HEK293T (cell line): ENCODE data around the gene SEMA7A.

Experiments
- CTCF ChIA-PET: fragments of 350-600 bp; formaldehyde crosslinking; extraction: SDS; loops from one replicate; lab custom pipeline; 2021; ENCODE audit warnings: antibody characterized with exemption, inconsistent platforms; lab: Yijun Ruan, JAX
- POLR2A ChIA-PET: fragments of 350-600 bp; formaldehyde crosslinking; extraction: SDS; loops from one replicate; lab custom pipeline; 2020; ENCODE audit warnings: antibody characterized with exemption, inconsistent platforms; lab: Yijun Ruan, JAX
- DNase-seq: peaks from one replicate; pipeline ENCODE4 v3.0.0; 2012; ENCODE audit warnings: mixed read lengths; ENCODE audit errors: extremely low spot score
- ARNT ChIP-seq: fragments of 450-650 bp; IDR thresholded peaks from 2 replicates; pipeline ENCODE4 v1.6.1; 2017; ENCODE audit warnings: mild to moderate bottlenecking
- BHLHE40 ChIP-seq: fragments of 450-650 bp; IDR thresholded peaks from 2 replicates; pipeline ENCODE4 v1.6.1; 2016; ENCODE audit warnings: mild to moderate bottlenecking, moderate library complexity, borderline replicate concordance
- CTBP1 ChIP-seq: fragments of 450-650 bp; IDR thresholded peaks from 2 replicates; pipeline ENCODE4 v1.6.1; 2016; ENCODE audit warnings: borderline replicate concordance
- ELF4 ChIP-seq: fragments of 450-650 bp; IDR thresholded peaks from 2 replicates; pipeline ENCODE4 v1.6.1; 2017; ENCODE audit warnings: antibody characterized with exemption
- FOXA1 ChIP-seq: fragments of 450-650 bp; IDR thresholded peaks from 2 replicates; pipeline ENCODE4 v1.6.1; 2016; ENCODE audit warnings: mild to moderate bottlenecking
- FOXK2 ChIP-seq: fragments of 450-650 bp; IDR thresholded peaks from 2 replicates; pipeline ENCODE4 v1.6.1; 2016; ENCODE audit warnings: mild to moderate bottlenecking
- FOXM1 ChIP-seq: fragments of 450-650 bp; IDR thresholded peaks from 2 replicates; pipeline ENCODE4 v1.6.1; 2017; ENCODE audit warnings: mild to moderate bottlenecking, borderline replicate concordance
- HDGF ChIP-seq: fragments of 450-650 bp; IDR thresholded peaks from 2 replicates; pipeline ENCODE4 v1.6.1; 2017; ENCODE audit warnings: antibody characterized with exemption, borderline replicate concordance
- L3MBTL2 ChIP-seq: fragments of 450-650 bp; conservative IDR thresholded peaks from 2 replicates; pipeline ENCODE4 v1.6.1; 2016; ENCODE audit warnings: mild to moderate bottlenecking
- LEF1 ChIP-seq: fragments of 450-650 bp; IDR thresholded peaks from 2 replicates; pipeline ENCODE4 v1.6.1; 2017; ENCODE audit warnings: mild to moderate bottlenecking, borderline replicate concordance
- NFRKB ChIP-seq: fragments of 450-650 bp; IDR thresholded peaks from 2 replicates; pipeline ENCODE4 v1.6.1; 2016; ENCODE audit warnings: mild to moderate bottlenecking, moderate library complexity
- SP1 ChIP-seq: fragments of 450-650 bp; IDR thresholded peaks from 2 replicates; pipeline ENCODE4 v1.6.1; 2017
- SUZ12 ChIP-seq: fragments of 450-650 bp; IDR thresholded peaks from 2 replicates; pipeline ENCODE4 v1.6.1; 2016; ENCODE audit warnings: mild to moderate bottlenecking
- TARDBP ChIP-seq: fragments of 450-650 bp; IDR thresholded peaks from 2 replicates; pipeline ENCODE4 v1.6.1; 2016
- ZNF384 ChIP-seq: fragments of 450-650 bp; IDR thresholded peaks from 2 replicates; pipeline ENCODE4 v1.6.1; 2016
- TF ChIP-seq, protein P1 (sequence below): fragments of 450-650 bp; IDR thresholded peaks from 2 replicates; pipeline ENCODE4 v1.6.1; 2016

The SEMA7A gene

DNA sequence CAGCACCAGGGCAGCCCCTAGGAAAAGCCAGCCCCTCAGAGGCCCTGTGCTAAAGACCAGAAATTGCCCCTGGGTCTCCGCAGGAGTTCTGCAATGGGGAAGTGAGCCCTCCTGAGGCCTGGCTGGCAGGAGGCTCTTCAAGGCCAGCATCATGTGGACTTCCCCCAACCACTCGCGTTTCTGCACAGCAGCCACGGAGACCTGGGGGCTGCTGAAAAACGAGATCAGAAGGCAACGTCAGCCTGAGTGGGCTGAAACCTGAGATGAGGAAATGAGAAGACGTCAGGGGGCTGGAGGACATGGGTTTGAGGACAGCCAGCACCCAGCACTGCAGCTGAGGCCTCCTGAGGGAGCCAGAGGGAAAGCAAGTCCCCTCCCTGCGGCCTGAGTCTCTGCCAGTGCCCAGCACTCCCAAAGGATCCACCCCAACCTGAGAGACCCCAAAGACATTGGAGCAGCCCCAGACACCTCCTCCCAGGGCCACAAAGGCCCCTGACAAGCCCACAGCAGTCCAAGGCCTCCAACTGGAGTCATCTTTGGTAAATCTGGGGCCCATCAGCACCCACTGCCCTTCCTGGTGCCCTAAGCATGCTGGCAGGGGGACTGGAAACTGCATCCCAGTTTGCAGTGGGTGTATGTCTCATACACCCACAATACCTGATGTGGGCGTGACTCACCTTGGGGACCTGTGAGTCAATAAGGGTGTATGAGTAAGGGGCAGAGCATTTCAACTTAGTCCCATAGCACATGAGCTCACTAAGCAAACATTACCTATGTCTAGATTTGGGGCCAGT, 37.1 kb downstream of the SEMA7A start:
- ChIA-PET CTCF (interaction anchor here (1.1 to 1.5 kb wide), 2 partner anchors 11 to 22 kb away, joined by 3 read pairs; no protein-coding TSS in a partner anchor), POLR2A (interaction anchor here (1.3 to 1.5 kb wide), 2 partner anchors 14 to 64 kb away, joined by 3 to 4 read pairs; partner anchors contain the start of gene UBL7)
- no peak for TF ChIP-seq ZNF384
- TF ChIP-seq, protein P1, sequence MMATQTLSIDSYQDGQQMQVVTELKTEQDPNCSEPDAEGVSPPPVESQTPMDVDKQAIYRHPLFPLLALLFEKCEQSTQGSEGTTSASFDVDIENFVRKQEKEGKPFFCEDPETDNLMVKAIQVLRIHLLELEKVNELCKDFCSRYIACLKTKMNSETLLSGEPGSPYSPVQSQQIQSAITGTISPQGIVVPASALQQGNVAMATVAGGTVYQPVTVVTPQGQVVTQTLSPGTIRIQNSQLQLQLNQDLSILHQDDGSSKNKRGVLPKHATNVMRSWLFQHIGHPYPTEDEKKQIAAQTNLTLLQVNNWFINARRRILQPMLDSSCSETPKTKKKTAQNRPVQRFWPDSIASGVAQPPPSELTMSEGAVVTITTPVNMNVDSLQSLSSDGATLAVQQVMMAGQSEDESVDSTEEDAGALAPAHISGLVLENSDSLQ: no peak
- no peak for TF ChIP-seq TARDBP
- TF ChIP-seq SUZ12: no peak
- TF ChIP-seq HDGF: no peak
- no peak for TF ChIP-seq L3MBTL2
- TF ChIP-seq FOXA1: no peak
- TF ChIP-seq BHLHE40: no peak
- TF ChIP-seq CTBP1: no peak
- TF ChIP-seq ARNT: no peak
- no peak for DNase-seq

DNA sequence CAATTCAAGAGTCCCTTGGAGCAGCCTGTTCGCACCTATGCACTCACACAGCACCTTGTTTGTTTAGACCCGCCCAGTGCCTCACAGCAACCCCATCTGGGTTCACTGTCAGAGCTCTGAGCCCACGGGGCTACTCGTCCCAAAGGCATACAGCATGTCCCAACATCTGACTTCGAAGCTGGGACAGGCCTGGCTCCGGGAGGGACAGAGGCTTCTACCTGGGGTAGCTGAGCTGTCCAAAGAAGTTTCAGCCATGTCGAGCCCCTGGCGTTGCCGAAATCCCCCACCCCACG, 37.7 kb downstream of the SEMA7A start:
- no peak for DNase-seq
- CTCF ChIA-PET: interaction anchor here (0.6 to 1.5 kb wide), 2 partner anchors 21 to 41 kb away, joined by 3 read pairs; no protein-coding TSS in a partner anchor
- POLR2A ChIA-PET: interaction anchor here (1.5 kb wide), 1 partner anchor 65 kb away, joined by 4 read pairs; the partner anchor contains the start of gene UBL7

DNA sequence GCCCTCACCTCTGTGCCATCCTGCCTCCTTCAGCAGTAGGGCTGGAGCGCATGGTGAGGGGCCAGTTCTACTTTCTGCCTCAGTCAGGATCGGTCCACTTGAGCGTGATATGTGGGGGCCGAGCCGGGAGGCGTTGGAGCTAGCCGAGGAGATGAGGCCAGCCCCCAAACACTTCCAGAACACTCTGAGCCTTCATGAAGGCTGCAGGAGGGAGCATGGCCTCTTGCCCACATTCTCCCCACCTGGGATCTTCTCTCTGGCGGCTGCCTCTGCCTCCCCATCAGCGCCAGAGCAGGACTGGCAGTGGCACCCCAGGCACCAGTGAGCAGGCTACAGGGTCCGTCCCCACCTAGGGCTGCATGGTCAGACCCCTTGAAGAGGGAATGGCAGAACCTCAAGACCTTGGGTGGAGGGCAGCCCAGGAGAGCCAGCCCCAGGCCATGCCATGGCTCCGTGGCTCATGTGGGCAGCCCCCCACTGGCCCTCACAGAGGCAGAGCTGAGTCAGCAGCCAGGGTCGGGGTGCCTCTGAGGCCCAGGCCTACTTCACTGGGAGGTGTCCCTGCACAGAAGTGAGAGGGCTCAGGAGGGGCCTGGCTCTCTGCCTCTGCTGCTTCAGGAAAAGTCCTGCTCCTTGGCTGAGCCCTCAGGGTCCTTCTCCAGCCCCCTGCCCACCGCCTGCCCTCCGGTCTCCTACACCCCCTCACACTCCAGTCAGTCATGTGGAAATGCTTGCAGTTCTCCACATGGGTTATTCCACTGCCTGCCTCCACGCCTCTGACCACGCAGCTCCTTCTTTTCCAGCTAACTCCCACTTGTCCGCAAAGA, 38.2 kb downstream of the SEMA7A start:
- ChIA-PET CTCF (interaction anchor here (0.6 kb wide), 2 partner anchors 42 to 44 kb away, joined by 3 read pairs; no protein-coding TSS in a partner anchor), POLR2A (interaction anchor here (1.5 kb wide), 1 partner anchor 66 kb away, joined by 4 read pairs; the partner anchor contains the start of gene UBL7)
- TF ChIP-seq HDGF (no peak), ZNF384 (no peak), TARDBP (no peak), LEF1 (no peak), SUZ12 (no peak), CTBP1 (no peak), FOXM1 (no peak), ELF4 (no peak), ARNT (no peak), BHLHE40 (no peak), FOXA1 (no peak), NFRKB (no peak)
- TF ChIP-seq, protein P1: no peak
- DNase-seq: no peak

More for the DNA sequence above, 37.7 kb downstream of the SEMA7A start:
- no peak for TF ChIP-seq L3MBTL2
- no peak for TF ChIP-seq LEF1
- no peak for TF ChIP-seq SUZ12
- TF ChIP-seq ELF4: no peak
- TF ChIP-seq, protein P1: no peak
- no peak for TF ChIP-seq BHLHE40
- TF ChIP-seq ZNF384: no peak
- no peak for TF ChIP-seq FOXM1

DNA sequence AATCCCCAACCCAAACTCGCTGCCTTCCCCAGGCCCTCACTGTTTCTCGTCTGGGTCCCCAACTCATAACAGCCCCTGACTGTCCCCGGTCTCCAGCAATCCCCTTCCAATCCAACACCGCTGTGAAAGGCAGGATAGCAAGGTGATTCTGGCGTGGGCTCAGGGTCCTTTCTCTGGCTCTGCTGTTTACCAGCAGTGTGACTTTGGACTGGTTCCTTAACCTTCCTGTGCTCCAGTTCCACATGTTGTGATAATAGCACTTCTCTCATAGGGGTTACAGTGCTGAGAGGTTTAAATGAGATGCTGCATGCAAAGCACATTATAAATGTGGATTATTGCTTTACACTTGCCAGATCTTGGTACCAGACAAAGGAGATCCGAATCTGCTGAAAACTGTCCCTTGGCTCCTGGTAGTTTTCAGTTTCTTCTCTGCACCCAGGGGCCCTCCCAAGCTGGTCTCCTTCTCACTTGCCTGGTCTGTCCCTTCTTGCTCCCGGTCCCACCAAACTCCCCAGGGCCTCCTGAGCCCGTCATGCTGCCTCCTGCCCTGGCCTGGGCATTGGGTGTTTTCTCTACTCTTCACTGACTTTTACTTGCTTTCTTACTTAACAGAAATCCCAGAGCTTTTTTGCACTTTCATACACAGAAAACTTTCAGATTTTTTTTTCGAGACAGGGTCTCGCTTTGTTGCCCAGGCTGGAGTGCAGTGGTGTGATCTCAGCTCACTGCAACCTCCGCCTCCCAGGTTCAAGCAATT, 39.5 kb downstream of the SEMA7A start:
- no peak for TF ChIP-seq HDGF
- TF ChIP-seq FOXA1: no peak
- TF ChIP-seq ZNF384: no peak
- no peak for TF ChIP-seq FOXM1
- TF ChIP-seq L3MBTL2: no peak
- TF ChIP-seq NFRKB: no peak
- TF ChIP-seq, protein P1: no peak
- TF ChIP-seq ELF4: no peak
- TF ChIP-seq SUZ12: no peak
- ChIA-PET CTCF (no interaction called here), POLR2A (no interaction called here)
- no peak for DNase-seq

DNA sequence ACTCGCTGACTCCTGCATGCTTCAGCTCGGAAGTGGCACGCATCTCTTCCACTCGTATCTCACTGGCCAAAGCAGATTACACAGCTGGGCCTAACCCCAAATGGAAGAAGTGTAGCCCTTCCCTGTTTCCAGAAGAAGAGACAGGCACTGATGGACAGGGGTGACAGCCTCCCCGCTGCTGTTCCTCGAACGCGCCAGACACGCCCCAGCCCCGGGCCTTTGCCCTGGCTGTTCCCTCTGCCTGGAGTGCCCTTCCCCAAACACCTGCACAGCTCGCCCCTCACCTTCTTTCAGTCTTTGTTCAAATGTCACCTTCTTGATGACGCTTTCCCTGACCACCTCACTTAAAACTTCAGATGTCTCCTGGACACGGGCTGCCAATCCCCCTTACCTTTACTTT, 40.3 kb downstream of the SEMA7A start:
- ChIA-PET CTCF (no interaction called here), POLR2A (no interaction called here)
- no peak for TF ChIP-seq SP1
- no peak for TF ChIP-seq BHLHE40
- no peak for TF ChIP-seq NFRKB
- TF ChIP-seq HDGF: no peak
- TF ChIP-seq ELF4: no peak
- TF ChIP-seq ARNT: no peak
- TF ChIP-seq, protein P1: no peak
- no peak for TF ChIP-seq SUZ12
- no peak for TF ChIP-seq FOXK2
- TF ChIP-seq LEF1: no peak
- TF ChIP-seq L3MBTL2: no peak
- no peak for TF ChIP-seq FOXM1
- TF ChIP-seq CTBP1: no peak
- no peak for TF ChIP-seq ZNF384
- no peak for TF ChIP-seq TARDBP
- no peak for TF ChIP-seq FOXA1
- DNase-seq: no peak
